H4 (cell line): Measurements from ENCODE around the gene MAP7D3. TPM values are rescaled to one million over a fixed set of nuclear protein-coding genes. Genes with fewer than 3 reads are reported as not detected.
"Not testable (repeated sequence)": the region's sequence is repeated elsewhere in the genome, so short reads cannot be mapped to it uniquely, and the experiment has no call there.

ENCODE experiments used
- DNase-seq: peaks from one replicate; pipeline ENCODE4 v3.0.0-alpha.2; 2015; ENCODE audit warnings: low spot score
- total RNA-seq: library from RNA; depleted of rRNA; stranded (reverse); fragments of >200 nt; shearing (Covaris generic); gene quantifications from 2 replicates; pipeline ENCODE4 v1.2.3, GENCODE V29; 2014; rRNA removed

Gene MAP7D3
- total RNA-seq, 1 experiment from 2014 or later = 17.9 TPM

DNA sequence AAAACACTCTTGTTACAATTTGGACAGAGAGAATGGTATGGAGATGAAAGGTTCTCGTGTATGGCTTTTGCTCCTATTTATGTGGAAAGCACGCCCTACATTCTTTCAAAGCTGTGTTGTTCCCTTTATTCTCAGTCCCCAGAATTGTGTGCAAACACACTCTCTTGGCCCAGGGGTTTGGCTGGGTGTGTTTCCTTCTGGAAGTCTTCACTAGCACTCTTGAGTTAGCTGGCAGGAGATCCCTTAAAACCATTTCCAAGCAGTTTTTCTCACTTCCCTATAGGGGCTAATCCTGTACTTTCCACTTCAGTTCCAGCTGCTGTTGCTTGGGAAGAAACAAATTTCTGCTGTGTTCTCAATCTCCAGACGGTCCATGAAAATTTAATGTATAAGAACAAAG, 68.8 kb downstream of the MAP7D3 start:
- DNase-seq = no peak

GRCh38 chrX:136179133-136179532, 72.1 kb downstream of the MAP7D3 start:
- DNase-seq = no peak

- DNase-seq = peak; percentile 78
Observed at GRCh38 chrX:136176399-136176825, 74.8 kb downstream of the MAP7D3 start.

DNA sequence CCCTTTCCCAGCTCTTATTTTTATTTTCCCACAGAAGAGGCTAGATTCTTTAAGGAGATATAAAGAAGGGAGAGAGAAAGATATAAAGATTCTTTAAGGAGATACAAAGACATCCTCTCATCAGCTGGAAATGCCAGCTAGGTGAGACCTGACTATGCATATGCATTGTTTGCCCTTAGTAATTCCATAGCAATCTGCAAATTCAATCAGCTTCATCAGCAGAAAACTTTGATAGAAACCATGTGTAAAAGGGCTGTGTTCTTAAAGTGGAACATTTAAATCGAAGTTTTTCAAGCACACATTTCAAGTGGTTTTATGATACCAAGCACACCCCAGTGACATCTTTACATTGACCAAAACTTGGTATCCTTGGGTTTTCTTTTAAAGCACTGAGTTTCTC, 79.8 kb downstream of the MAP7D3 start:
- no peak for DNase-seq

- DNase-seq = peak; percentile 23
Observed at GRCh38 chrX:136170139-136170800, 80.9 kb downstream of the MAP7D3 start.

GRCh38 chrX:136168929-136169735, 82.1 kb downstream of the MAP7D3 start:
- DNase-seq = peak; percentile 89

GRCh38 chrX:136167989-136168388, 83.2 kb downstream of the MAP7D3 start:
- DNase-seq = not testable (repeated sequence)

DNA sequence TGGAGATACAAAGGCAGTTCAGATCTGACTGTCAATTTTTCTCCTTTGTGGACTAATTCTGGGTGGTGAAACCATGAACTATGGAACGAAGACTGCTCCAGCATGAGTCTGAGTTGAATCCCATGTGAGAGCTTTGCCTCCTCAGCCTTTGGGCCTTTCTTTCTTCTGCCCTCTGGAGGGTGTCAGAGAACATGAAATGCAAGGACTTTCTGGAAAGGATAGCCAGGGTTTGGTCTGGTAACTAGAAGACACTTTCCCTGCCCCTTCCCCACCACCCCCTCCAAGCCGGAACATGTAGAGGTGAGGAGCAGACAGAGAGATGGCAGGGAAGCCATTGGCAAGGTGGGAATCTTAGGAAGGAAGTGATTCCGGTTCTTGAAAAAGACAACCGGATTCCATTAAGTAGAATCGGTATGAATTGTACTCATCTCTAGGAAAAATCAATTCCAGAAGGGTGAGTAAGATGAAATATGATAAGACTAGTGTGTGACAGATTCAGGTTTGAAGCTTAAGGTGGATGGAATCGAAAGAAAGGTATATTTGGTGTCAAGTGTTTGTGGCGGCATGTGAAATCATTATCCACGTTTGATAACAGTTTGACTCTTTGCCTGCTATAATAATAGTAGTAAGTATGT, 84.9 kb downstream of the MAP7D3 start:
- peak; percentile 14 for DNase-seq

- no peak for DNase-seq
Observed at GRCh38 chrX:136165406-136165805, 85.8 kb downstream of the MAP7D3 start.

- no peak for DNase-seq
Observed at GRCh38 chrX:136163689-136164088, 87.5 kb downstream of the MAP7D3 start.

Other genes starting within 250 kb of the MAP7D3 start
- gene FHL1, start 103.9 kb downstream of the MAP7D3 start, total RNA-seq = 139 and 149 TPM in 2 replicates
- not detected in 2 replicates for gene ADGRG4, start 49.6 kb upstream of the MAP7D3 start, total RNA-seq
- gene BRS3, start 236.5 kb upstream of the MAP7D3 start, total RNA-seq = not detected in 2 replicates
- 47.6 and 58.8 TPM in 2 replicates for gene HTATSF1, start 246.2 kb upstream of the MAP7D3 start, total RNA-seq